Peyer's patch (tissue), 4 donors: ENCODE measurements around the gene PATZ1. TPM values are rescaled to one million over a fixed set of nuclear protein-coding genes. Genes with fewer than 3 reads are reported as not detected.
"Not testable (repeated sequence)": the region's sequence is repeated elsewhere in the genome, so short reads cannot be mapped to it uniquely, and the experiment has no call there.

ENCODE experiments used
- DNase-seq, 3 donors: peaks; one replicate each; pipeline ENCODE4 v3.0.0-alpha.2; 2017 to 2019
- H3K27ac ChIP-seq, 4 donors: fragments of 200-600 bp; sonication (generic); one replicate each; pipeline ENCODE4 v1.5.1; 2016 to 2019
- H3K27me3 ChIP-seq, 2 donors: fragments of 200-600 bp; sonication (generic); one replicate each; pipeline ENCODE4 v1.5.1; 2019
- H3K36me3 ChIP-seq, 3 donors: fragments of 200-600 bp; sonication (generic); one replicate each; pipeline ENCODE4 v1.5.1; 2016 to 2019
- H3K4me1 ChIP-seq, 4 donors: fragments of 200-600 bp; sonication (generic); one replicate each; pipeline ENCODE4 v1.5.1; 2016 to 2019
- H3K4me3 ChIP-seq, 4 donors: fragments of 200-600 bp; sonication (generic); 1 replicate in 3 of 4; 2 replicates in 1 of 4; pipeline ENCODE4 v1.5.1; 2016 to 2019; ENCODE audit warnings: mild to moderate bottlenecking in 1 of 4
- H3K9me3 ChIP-seq, 4 donors: fragments of 200-600 bp; sonication (generic); one replicate each; pipeline ENCODE4 v1.5.1; 2016 to 2019; ENCODE audit warnings: mild to moderate bottlenecking in 1 of 4
- POLR2A ChIP-seq, 2 donors: fragments of 450-650 bp; IDR thresholded peaks; one replicate each; pipeline ENCODE4 v1.5.1; 2017; ENCODE audit warnings: antibody characterized with exemption in 2 of 2, mild to moderate bottlenecking in 2 of 2, moderate library complexity in 2 of 2
- total RNA-seq, 4 donors: library from RNA; depleted of rRNA; stranded (reverse); fragments of >200 nt; gene quantifications; one replicate each; pipeline ENCODE4 v1.1.0, GENCODE V29; 2016
- TF ChIP-seq, protein P1 (sequence below), 6 experiments: fragments of 450-650 bp in 4 of 6; fragments of 200-600 bp in 2 of 6; sonication (generic) in 1 of 6; IDR thresholded peaks; one replicate each; pipeline ENCODE4 v1.5.1; 2017 to 2019; ENCODE audit warnings: antibody characterized with exemption in 6 of 6, mild to moderate bottlenecking in 3 of 6, moderate library complexity in 1 of 6

PATZ1 gene
- total RNA-seq, 4 donors from 2014 or later, result 12.4 to 28.3 (median 21.2) TPM

DNA sequence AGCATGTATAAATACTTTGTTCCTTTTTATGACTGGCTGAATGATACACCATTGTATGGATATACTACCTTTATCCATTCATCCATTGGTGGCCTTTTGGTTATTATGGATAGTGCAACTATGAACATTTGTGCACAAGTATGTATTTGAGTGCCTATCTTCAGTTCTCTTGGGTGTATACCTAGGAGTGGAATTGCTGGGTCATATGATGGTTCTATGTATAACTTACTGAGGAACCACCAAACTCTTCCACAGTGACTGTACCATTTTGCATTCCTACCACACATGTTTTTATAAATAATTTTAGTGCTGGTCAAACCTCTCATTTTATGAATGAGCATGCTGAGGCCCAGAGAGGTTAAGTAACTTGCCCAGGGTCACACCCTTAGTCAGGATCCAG lies 3.8 kb upstream of the PATZ1 start:
- no peak for DNase-seq
- Histone ChIP-seq H3K27ac (no peak overlapping the region), H3K4me1 (peaks cover 0 to 14% (median 4%) of the 10 kb centered on the region in 4 donors), H3K27me3 (no peaks in the 10 kb centered on the region), H3K4me3 (no peak overlapping the region), H3K36me3 (no peaks in the 10 kb centered on the region), H3K9me3 (no peaks in the 10 kb centered on the region)
- TF ChIP-seq POLR2A (IDR thresholded peaks at IDR 0.05), result no peak
- TF ChIP-seq, protein P1, sequence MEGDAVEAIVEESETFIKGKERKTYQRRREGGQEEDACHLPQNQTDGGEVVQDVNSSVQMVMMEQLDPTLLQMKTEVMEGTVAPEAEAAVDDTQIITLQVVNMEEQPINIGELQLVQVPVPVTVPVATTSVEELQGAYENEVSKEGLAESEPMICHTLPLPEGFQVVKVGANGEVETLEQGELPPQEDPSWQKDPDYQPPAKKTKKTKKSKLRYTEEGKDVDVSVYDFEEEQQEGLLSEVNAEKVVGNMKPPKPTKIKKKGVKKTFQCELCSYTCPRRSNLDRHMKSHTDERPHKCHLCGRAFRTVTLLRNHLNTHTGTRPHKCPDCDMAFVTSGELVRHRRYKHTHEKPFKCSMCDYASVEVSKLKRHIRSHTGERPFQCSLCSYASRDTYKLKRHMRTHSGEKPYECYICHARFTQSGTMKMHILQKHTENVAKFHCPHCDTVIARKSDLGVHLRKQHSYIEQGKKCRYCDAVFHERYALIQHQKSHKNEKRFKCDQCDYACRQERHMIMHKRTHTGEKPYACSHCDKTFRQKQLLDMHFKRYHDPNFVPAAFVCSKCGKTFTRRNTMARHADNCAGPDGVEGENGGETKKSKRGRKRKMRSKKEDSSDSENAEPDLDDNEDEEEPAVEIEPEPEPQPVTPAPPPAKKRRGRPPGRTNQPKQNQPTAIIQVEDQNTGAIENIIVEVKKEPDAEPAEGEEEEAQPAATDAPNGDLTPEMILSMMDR (IDR thresholded peaks at IDR 0.05), result no peak

DNA sequence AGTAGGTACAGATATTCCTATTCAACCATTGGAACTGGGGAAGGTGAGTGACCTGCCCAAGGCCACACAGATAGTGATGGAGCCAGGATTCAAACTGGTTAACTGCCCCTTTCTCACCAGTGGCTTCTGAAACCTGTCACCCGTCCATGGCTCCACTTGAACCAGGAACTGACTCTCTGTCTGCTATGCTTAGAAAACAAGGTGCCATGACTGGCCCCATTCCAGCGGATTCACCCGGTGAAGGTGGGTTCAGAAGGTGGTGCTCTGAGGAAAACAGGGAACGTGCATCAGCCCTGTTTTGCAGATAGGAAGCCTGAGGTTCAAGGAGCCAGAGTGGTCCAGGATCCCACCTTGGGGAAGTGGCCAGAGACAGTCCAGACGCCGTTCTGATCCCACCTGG lies 2.6 kb upstream of the PATZ1 start:
- DNase-seq, result no peak
- peaks cover 0 to 26% (median 15%) of the 10 kb centered on the region in 4 donors for H3K4me1 ChIP-seq
- H3K27ac ChIP-seq, result no peak overlapping the region
- no peaks in the 10 kb centered on the region for H3K9me3 ChIP-seq
- no peaks in the 10 kb centered on the region for H3K27me3 ChIP-seq
- no peak overlapping the region for H3K4me3 ChIP-seq
- TF ChIP-seq, protein P1 (IDR thresholded peaks at IDR 0.05), result no peak
- no peak for TF ChIP-seq POLR2A (IDR thresholded peaks at IDR 0.05)
- H3K36me3 ChIP-seq, result no peaks in the 10 kb centered on the region

DNA sequence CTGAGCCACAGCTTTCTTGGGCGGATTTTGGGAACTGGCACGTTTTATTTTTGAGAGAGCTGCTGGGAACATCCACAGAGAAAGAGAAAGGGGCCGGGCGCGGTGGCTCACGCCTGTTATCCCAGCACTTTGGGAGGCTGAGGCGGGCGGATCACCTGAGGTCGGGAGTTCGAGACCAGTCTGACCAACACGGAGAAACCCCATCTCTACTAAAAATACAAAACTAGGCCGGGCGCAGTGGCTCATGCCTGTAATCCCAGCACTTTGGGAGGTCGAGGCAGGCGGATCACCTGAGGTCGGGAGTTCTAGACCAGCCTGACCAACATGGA lies 1.8 kb upstream of the PATZ1 start:
- not testable (repeated sequence) for DNase-seq, H3K9me3 ChIP-seq, H3K27me3 ChIP-seq, H3K36me3 ChIP-seq
- peak overlapping the region; percentile 79 to 94 (median 88) for H3K27ac ChIP-seq
- H3K4me1 ChIP-seq, result peaks cover 0 to 34% (median 23%) of the 10 kb centered on the region in 4 donors
- H3K4me3 ChIP-seq, result peak overlapping the region in 3 of 4 donors; percentile 49 to 82 (median 79)

DNA sequence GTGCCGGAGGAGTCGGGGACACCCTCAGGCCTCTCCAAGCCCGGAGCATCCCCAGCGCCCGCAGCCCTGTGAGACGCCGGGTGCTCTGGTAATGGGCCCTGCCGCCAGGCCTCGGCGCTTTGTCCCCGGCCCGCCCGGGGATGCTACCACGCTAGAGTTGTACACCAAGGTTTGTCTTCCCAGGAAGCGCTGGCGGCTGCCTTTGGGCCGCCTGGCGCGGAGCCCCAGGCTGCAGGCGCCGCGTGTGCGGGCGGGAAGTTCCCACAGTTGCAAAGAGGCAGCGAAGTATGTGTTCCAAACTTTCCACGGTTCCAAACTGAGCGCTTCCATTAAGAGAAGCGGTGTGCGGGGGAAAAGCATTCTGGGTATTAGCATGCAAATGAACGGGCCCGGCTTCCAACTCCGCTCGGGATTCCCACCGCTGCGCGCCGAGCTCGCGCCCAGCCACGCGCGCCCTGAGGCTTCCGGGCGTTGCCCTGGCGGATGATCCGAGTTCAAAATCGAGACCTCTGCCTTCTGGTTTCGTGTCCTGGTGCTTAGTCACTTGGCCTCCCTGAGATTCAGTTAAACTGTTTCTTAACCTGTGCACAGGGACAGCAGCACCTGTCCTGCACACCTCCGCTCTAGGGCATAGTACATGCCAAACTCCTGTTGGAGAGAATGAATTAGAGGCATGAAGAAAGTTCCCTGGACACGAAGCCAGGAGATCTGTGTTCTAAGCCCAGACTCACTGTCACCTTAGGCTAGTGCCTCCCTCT lies 1.3 kb upstream of the PATZ1 start:
- DNase-seq, result peak; percentile 69 to 78 (median 77)
- Histone ChIP-seq H3K9me3 (no peaks in the 10 kb centered on the region), H3K27ac (peak overlapping the region; percentile 79 to 94 (median 88)), H3K4me1 (peaks cover under 1 to 39% (median 24%) of the 10 kb centered on the region in 4 donors), H3K4me3 (peak overlapping the region; percentile 49 to 82 (median 78)), H3K36me3 (no peaks in the 10 kb centered on the region), H3K27me3 (no peaks in the 10 kb centered on the region)
- TF ChIP-seq, protein P1 (IDR thresholded peaks at IDR 0.05), result no peak
- TF ChIP-seq POLR2A (IDR thresholded peaks at IDR 0.05), result peak in 1 of 2 donors; percentile 25

DNA sequence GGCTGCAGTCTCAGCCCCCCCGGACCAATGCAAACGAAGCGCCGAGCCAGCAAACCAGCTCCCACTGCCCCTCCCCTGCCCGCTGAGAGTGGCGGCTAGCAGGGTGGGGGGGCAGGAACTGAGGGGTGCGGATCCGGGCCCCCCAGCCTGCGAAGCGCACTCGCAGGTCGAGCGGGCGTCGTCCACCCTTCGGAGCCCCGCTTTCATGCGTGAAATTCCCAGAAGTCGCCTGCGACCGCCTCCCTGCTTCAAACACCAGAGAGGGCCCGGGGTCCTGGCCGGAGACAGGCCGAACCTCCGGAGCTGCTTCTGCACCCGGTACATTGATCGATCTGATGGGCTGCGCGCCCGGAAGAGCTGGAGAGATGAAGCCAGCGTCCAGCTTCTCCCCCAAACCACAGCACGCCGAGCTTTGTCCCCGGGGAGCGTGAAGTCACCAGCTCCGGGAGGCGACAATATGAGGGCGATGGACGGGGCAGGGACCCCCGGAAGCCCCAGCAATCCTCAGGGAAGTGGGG lies 646 bp upstream of the PATZ1 start:
- Histone ChIP-seq H3K36me3 (peaks cover 0 to 6% (median 0%) of the 10 kb centered on the region in 3 donors), H3K4me3 (peak overlapping the region; percentile 49 to 82 (median 78))

More for the DNA sequence above, 646 bp upstream of the PATZ1 start:
- no peaks in the 10 kb centered on the region for H3K9me3 ChIP-seq
- no peaks in the 10 kb centered on the region for H3K27me3 ChIP-seq
- H3K27ac ChIP-seq, result peak overlapping the region; percentile 79 to 94 (median 88)
- peaks cover 3 to 46% (median 27%) of the 10 kb centered on the region in 4 donors for H3K4me1 ChIP-seq
- DNase-seq, result peak; percentile 72 to 79 (median 75)
- no peak for TF ChIP-seq POLR2A (IDR thresholded peaks at IDR 0.05)
- TF ChIP-seq, protein P1 (IDR thresholded peaks at IDR 0.05), result no peak
